Mesendoderm (in vitro differentiated cells): ENCODE data around the gene DHRS9.

Source experiments
- DNase-seq: peaks from one replicate; pipeline ENCODE4 v3.0.0; 2013
- H2AK5ac ChIP-seq: 2 replicates; pipeline ENCODE4 v1.6.1; 2013; ENCODE audit warnings: low read length, inconsistent platforms
- H2BK120ac ChIP-seq: 2 replicates; pipeline ENCODE4 v1.6.1; 2013; ENCODE audit warnings: low read depth, mild to moderate bottlenecking, low read length, moderate library complexity, mixed read lengths
- H2BK15ac ChIP-seq: replicated peaks from 2 replicates; pipeline ENCODE4 v1.6.1; 2013; ENCODE audit warnings: low read depth, mild to moderate bottlenecking, moderate library complexity
- H2BK5ac ChIP-seq: 2 replicates; pipeline ENCODE4 v1.6.1; 2013; ENCODE audit warnings: low read length, inconsistent platforms
- H3K18ac ChIP-seq: 2 replicates; pipeline ENCODE4 v1.6.1; 2013; ENCODE audit warnings: mild to moderate bottlenecking, low read length, mixed read lengths
- H3K23ac ChIP-seq: one replicate; pipeline ENCODE4 v1.6.1; 2013; ENCODE audit warnings: low read length
- H3K27ac ChIP-seq: 2 replicates; pipeline ENCODE4 v1.5.1; 2013; ENCODE audit warnings: low read depth, mild to moderate bottlenecking, inconsistent platforms, low read length, moderate library complexity
- H3K27me3 ChIP-seq: 2 replicates; pipeline ENCODE4 v1.6.1; 2013; ENCODE audit warnings: low read length, control low read depth, mild to moderate bottlenecking, inconsistent platforms; ENCODE audit not compliant: insufficient read depth, poor library complexity
- H3K36me3 ChIP-seq: 2 replicates; pipeline ENCODE4 v1.6.1; 2013; ENCODE audit warnings: low read length, inconsistent platforms; ENCODE audit not compliant: control insufficient read depth, insufficient read depth
- H3K4ac ChIP-seq: one replicate; pipeline ENCODE4 v1.6.1; 2013; ENCODE audit warnings: low read depth, mild to moderate bottlenecking, low read length, moderate library complexity
- H3K4me1 ChIP-seq: 2 replicates; pipeline ENCODE4 v1.6.1; 2013; ENCODE audit warnings: low read depth, low read length, inconsistent platforms; ENCODE audit not compliant: control insufficient read depth
- H3K4me2 ChIP-seq: 2 replicates; pipeline ENCODE4 v1.6.1; 2013; ENCODE audit warnings: low read length
- H3K4me3 ChIP-seq: 2 replicates; pipeline ENCODE4 v1.5.1; 2013; ENCODE audit warnings: mild to moderate bottlenecking, low read length
- H3K56ac ChIP-seq: one replicate; pipeline ENCODE4 v1.6.1; 2013; ENCODE audit warnings: low read length
- H3K79me1 ChIP-seq: 2 replicates; pipeline ENCODE4 v1.6.1; 2013; ENCODE audit warnings: low read length, inconsistent platforms
- H3K79me2 ChIP-seq: 2 replicates; pipeline ENCODE4 v1.6.1; 2013; ENCODE audit warnings: mild to moderate bottlenecking, low read length; ENCODE audit not compliant: control insufficient read depth, insufficient read depth
- H3K9ac ChIP-seq: 2 replicates; pipeline ENCODE4 v1.6.1; 2013; ENCODE audit warnings: low read length, inconsistent platforms
- H4K5ac ChIP-seq: one replicate; pipeline ENCODE4 v1.6.1; 2013; ENCODE audit warnings: low read length
- H4K8ac ChIP-seq: one replicate; pipeline ENCODE4 v1.6.1; 2013; ENCODE audit warnings: low read depth, mild to moderate bottlenecking, control low read depth, low read length, moderate library complexity
- WGBS: extraction: QIAGEN DNeasy Blood & Tissue Kit; methylation state at CpG from one replicate; pipeline ENCODE4 v1.1.7; 2013; ENCODE audit warnings: low lambda C conversion rate, missing lambda C conversion rate; ENCODE audit not compliant: insufficient coverage; ENCODE audit errors: extremely low coverage; 5-methylcytosine and 5-hydroxymethylcytosine counted together

DHRS9 gene

GRCh38 chr2:169073963-169074751 lies 4.8 kb downstream of the DHRS9 start:
- no peak overlapping the region for H3K56ac ChIP-seq
- no peak overlapping the region for H2BK120ac ChIP-seq
- no peak overlapping the region for H4K8ac ChIP-seq
- H3K4me1 ChIP-seq, result no peaks in the 10 kb centered on the region
- DNase-seq, result no peak
- H3K79me2 ChIP-seq, result no peaks in the 10 kb centered on the region
- H3K27me3 ChIP-seq, result no peaks in the 10 kb centered on the region
- no peak overlapping the region for H3K4ac ChIP-seq
- no peaks in the 10 kb centered on the region for H3K79me1 ChIP-seq
- H2BK5ac ChIP-seq, result no peak overlapping the region
- H4K5ac ChIP-seq, result no peak overlapping the region
- H3K36me3 ChIP-seq, result no peaks in the 10 kb centered on the region
- H3K4me3 ChIP-seq, result no peak overlapping the region
- no peak overlapping the region for H3K4me2 ChIP-seq
- no peak overlapping the region for H3K9ac ChIP-seq
- no peak overlapping the region for H2BK15ac ChIP-seq
- WGBS, result no CpG with 5 or more reads among the region's 9 CpGs
- no peak overlapping the region for H3K18ac ChIP-seq
- no peak overlapping the region for H3K27ac ChIP-seq
- no peak overlapping the region for H3K23ac ChIP-seq
- H2AK5ac ChIP-seq, result no peak overlapping the region

DNA sequence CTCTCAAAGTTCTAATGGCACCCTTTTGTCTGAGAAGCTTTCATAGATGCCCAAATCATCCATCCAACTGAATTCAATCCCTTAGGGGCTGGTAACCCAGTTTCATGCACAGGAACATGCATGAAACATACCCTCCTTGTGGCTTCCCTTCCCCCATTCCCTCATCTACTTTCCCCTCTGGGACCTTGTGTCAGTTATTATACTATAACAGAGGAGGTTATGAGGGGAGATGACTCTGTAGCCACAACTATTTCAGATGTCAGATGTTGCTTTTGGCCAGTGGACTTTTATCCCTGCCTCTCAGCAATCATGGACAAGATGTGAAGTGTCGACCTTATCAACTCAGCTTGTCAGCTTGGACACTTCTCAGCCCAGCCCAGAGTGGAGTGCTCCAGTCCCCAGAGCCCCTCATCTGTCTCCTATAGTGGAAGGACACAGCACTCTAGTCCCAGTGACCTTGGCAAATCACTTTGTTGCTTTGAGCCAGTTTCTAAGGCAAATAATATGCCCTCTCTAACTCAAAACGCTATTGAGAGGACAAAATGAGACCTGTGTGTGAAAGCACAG lies 8.4 kb downstream of the DHRS9 start:
- Histone ChIP-seq H2BK15ac (no peak overlapping the region), H2BK5ac (no peak overlapping the region), H3K27ac (no peak overlapping the region), H3K23ac (no peak overlapping the region), H4K5ac (no peak overlapping the region), H3K79me2 (no peaks in the 10 kb centered on the region), H3K4me1 (no peaks in the 10 kb centered on the region), H3K79me1 (no peaks in the 10 kb centered on the region), H4K8ac (no peak overlapping the region), H3K4me2 (no peak overlapping the region), H3K56ac (no peak overlapping the region), H2AK5ac (no peak overlapping the region), H3K36me3 (no peaks in the 10 kb centered on the region), H3K18ac (no peak overlapping the region), H3K4ac (no peak overlapping the region), H2BK120ac (no peak overlapping the region), H3K9ac (no peak overlapping the region), H3K27me3 (no peaks in the 10 kb centered on the region), H3K4me3 (no peak overlapping the region)
- DNase-seq, result no peak
- WGBS, result no CpG with 5 or more reads among the region's 2 CpGs

DNA sequence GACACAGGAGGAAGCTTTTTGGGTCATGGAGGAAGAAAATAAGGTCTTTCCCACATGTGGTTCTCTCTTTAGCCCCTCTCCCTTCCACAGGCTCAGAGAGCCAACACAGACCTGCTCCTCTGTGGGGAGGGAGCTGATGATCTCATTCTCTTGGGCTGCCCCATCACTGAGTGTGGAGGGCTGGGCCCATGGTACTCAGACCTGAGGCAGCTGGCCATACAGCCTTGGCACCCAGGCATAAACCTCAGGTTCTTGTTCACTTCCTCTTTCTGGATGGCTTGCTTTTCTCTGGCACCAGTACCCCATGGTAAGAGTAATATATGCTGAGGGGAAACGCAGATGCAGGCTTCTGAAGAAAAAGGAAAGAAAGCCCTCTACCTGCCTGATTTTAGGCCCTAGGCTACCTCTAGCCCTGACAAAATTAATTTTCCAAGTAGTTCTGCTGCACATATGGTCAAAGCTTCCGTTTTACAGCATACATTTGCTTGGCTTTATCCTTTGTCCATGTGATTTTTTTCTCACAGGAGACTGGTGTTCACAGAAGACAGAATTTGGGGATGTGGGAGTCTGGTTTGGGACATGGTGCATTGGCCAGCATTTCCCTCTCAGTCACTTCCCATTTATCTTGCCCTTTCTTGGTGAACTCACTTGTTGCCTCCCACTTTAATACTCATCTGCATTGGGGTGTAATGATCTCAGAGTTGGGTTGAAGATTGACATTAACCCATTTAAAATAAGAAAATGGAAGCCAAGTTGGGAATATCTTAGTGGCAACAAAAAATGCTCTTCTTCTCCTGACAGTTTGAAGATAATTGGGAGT lies 11.1 kb downstream of the DHRS9 start:
- Histone ChIP-seq H3K56ac (no peak overlapping the region), H2AK5ac (no peak overlapping the region), H3K79me2 (no peaks in the 10 kb centered on the region), H3K4ac (no peak overlapping the region), H4K8ac (no peak overlapping the region), H4K5ac (no peak overlapping the region), H3K27me3 (no peaks in the 10 kb centered on the region), H3K9ac (no peak overlapping the region), H3K27ac (no peak overlapping the region), H3K79me1 (no peaks in the 10 kb centered on the region), H2BK5ac (no peak overlapping the region), H3K18ac (no peak overlapping the region), H2BK15ac (no peak overlapping the region), H3K23ac (no peak overlapping the region), H3K4me1 (no peaks in the 10 kb centered on the region), H3K4me3 (no peak overlapping the region), H3K4me2 (no peak overlapping the region), H2BK120ac (no peak overlapping the region), H3K36me3 (no peaks in the 10 kb centered on the region)
- WGBS, result no CpG with 5 or more reads among the region's 2 CpGs
- no peak for DNase-seq

GRCh38 chr2:169081551-169081950 lies 12.2 kb downstream of the DHRS9 start:
- H2BK120ac ChIP-seq, result no peak overlapping the region
- H3K79me1 ChIP-seq, result no peaks in the 10 kb centered on the region
- H3K27me3 ChIP-seq, result no peaks in the 10 kb centered on the region
- no peak overlapping the region for H3K4me2 ChIP-seq
- H3K9ac ChIP-seq, result no peak overlapping the region
- H4K8ac ChIP-seq, result no peak overlapping the region
- no peak overlapping the region for H3K18ac ChIP-seq
- H3K23ac ChIP-seq, result no peak overlapping the region
- no peak overlapping the region for H3K4me3 ChIP-seq
- no peak overlapping the region for H4K5ac ChIP-seq
- H2BK5ac ChIP-seq, result no peak overlapping the region
- H3K4ac ChIP-seq, result no peak overlapping the region
- no peak overlapping the region for H3K56ac ChIP-seq
- H3K36me3 ChIP-seq, result no peaks in the 10 kb centered on the region
- no peak overlapping the region for H3K27ac ChIP-seq
- no peaks in the 10 kb centered on the region for H3K79me2 ChIP-seq
- H2BK15ac ChIP-seq, result no peak overlapping the region
- no peak overlapping the region for H2AK5ac ChIP-seq
- no peaks in the 10 kb centered on the region for H3K4me1 ChIP-seq
- WGBS, result no CpG with 5 or more reads among the region's 5 CpGs
- no peak for DNase-seq

DNA sequence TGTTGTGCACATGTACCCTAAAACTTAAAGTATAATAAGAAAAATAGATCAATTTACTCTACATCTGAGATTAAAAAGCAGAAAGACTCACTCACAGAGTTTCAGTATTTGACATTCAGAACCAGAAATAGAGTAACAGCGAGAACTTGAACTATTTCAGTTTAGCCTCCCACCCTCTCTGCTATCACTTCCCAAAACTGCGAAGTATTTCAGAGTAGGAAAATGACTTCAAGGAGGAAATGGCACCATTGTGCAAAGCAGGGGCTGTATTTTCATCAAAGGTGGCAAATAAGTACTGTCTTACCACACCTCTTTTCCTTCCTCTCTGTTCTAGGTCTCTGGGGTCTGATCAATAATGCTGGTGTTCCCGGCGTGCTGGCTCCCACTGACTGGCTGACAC lies 13.6 kb downstream of the DHRS9 start:
- no peak overlapping the region for H3K27ac ChIP-seq
- no peaks in the 10 kb centered on the region for H3K79me1 ChIP-seq
- H3K27me3 ChIP-seq, result no peaks in the 10 kb centered on the region
- DNase-seq, result no peak
- no peak overlapping the region for H3K23ac ChIP-seq
- H2BK15ac ChIP-seq, result no peak overlapping the region
- no peak overlapping the region for H2AK5ac ChIP-seq
- no peak overlapping the region for H3K4ac ChIP-seq
- H3K36me3 ChIP-seq, result no peaks in the 10 kb centered on the region
- H4K8ac ChIP-seq, result no peak overlapping the region
- H3K4me3 ChIP-seq, result no peak overlapping the region
- H3K18ac ChIP-seq, result no peak overlapping the region
- H3K9ac ChIP-seq, result no peak overlapping the region
- H4K5ac ChIP-seq, result no peak overlapping the region
- H3K4me2 ChIP-seq, result no peak overlapping the region
- no peak overlapping the region for H2BK5ac ChIP-seq
- H2BK120ac ChIP-seq, result no peak overlapping the region
- H3K56ac ChIP-seq, result no peak overlapping the region
- H3K4me1 ChIP-seq, result no peaks in the 10 kb centered on the region
- H3K79me2 ChIP-seq, result no peaks in the 10 kb centered on the region
- no CpG with 5 or more reads among the region's 4 CpGs for WGBS
